Lower lobe of right lung (tissue), 2 donors: ENCODE results near the gene OPTC. TPM values are rescaled to one million over a fixed set of nuclear protein-coding genes. Genes with fewer than 3 reads are reported as not detected.

Source experiments
- ATAC-seq, 2 donors: fragments of 200-7000 bp; cut with Tn5 transposase; one replicate each; pipeline ENCODE4 v1.9.1; 2020 to 2022; ENCODE audit warnings: mild to moderate bottlenecking in 2 of 2, moderate library complexity in 2 of 2
- DNase-seq: peaks from one replicate; pipeline ENCODE4 v3.0.0-alpha.2; 2020
- H3K27ac ChIP-seq: fragments of 200-600 bp; one replicate; pipeline ENCODE4 v1.8.0; 2022
- H3K27me3 ChIP-seq: fragments of 200-600 bp; one replicate; pipeline ENCODE4 v1.8.0; 2022; ENCODE audit warnings: low read depth
- H3K36me3 ChIP-seq: fragments of 200-600 bp; one replicate; pipeline ENCODE4 v1.8.0; 2022; ENCODE audit warnings: mild to moderate bottlenecking
- H3K4me1 ChIP-seq: fragments of 200-600 bp; one replicate; pipeline ENCODE4 v1.8.0; 2022
- H3K4me3 ChIP-seq: fragments of 200-600 bp; one replicate; pipeline ENCODE4 v1.8.0; 2022; ENCODE audit warnings: mild to moderate bottlenecking
- H3K9me3 ChIP-seq: fragments of 200-600 bp; one replicate; pipeline ENCODE4 v1.8.0; 2022
- intact Hi-C: fragments of 100-400 bp; cut with DNase I; formaldehyde crosslinking; loops from one replicate; pipeline ENCODE4 v1.11.0; 2022
- total RNA-seq: library from RNA; stranded (reverse); fragmentation: NEBNext Ultra II Directional; extraction: Animal tissue kit (Norgen Biotek cat#: 25700); gene quantifications from one replicate; pipeline ENCODE4 v1.2.1, GENCODE V29; 2021
- TF ChIP-seq, protein P1 (sequence below): fragments of 200-600 bp; IDR thresholded peaks from one replicate; pipeline ENCODE4 v1.8.0; 2022; ENCODE audit warnings: antibody characterized with exemption, mild to moderate bottlenecking
- donor health status: DM: no; HTN: yes; CAD: no; lungs with severe emphysema.

The OPTC gene
- total RNA-seq, 1 donor from 2014 or later = not detected

DNA sequence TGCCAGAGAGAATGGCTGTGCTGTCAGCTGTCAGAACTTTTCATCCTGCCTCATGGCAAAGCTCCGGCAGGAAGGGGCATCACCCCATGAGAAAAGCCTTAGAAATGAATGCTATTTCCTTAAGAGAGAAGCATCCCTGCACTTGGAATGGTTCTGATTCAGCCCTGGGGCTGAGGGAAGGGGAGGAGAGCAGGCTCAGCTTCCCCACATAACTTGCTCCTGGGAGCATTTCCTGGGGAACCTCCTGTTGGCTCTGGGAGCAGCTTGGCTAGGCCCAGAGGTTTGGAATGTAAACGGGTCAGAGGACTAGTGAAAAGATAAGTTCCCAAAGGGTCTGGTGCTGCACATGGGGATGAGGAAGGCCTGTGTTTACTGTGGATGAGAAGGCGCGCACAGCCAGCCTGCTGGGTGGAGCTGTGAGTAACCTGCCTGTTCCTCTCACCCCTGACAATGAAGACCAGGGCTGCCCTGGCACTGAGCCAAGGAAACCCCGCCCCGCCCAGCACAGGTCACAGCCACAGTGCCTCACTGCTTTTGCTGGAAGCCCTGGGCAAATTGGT is 13.3 kb upstream of the OPTC start:
- peak; percentile 77 to 81 for ATAC-seq
- intact Hi-C loops = loop anchor here (10.0 kb wide), 1 partner anchor 136 kb away; no protein-coding TSS in a partner anchor
- Histone ChIP-seq H3K9me3 (no peaks in the 10 kb centered on the region), H3K4me1 (peaks cover 27% of the 10 kb centered on the region), H3K36me3 (peaks cover 6% of the 10 kb centered on the region), H3K27me3 (no peaks in the 10 kb centered on the region), H3K4me3 (peak overlapping the region; percentile 48), H3K27ac (peak overlapping the region; percentile 56)
- TF ChIP-seq, protein P1, sequence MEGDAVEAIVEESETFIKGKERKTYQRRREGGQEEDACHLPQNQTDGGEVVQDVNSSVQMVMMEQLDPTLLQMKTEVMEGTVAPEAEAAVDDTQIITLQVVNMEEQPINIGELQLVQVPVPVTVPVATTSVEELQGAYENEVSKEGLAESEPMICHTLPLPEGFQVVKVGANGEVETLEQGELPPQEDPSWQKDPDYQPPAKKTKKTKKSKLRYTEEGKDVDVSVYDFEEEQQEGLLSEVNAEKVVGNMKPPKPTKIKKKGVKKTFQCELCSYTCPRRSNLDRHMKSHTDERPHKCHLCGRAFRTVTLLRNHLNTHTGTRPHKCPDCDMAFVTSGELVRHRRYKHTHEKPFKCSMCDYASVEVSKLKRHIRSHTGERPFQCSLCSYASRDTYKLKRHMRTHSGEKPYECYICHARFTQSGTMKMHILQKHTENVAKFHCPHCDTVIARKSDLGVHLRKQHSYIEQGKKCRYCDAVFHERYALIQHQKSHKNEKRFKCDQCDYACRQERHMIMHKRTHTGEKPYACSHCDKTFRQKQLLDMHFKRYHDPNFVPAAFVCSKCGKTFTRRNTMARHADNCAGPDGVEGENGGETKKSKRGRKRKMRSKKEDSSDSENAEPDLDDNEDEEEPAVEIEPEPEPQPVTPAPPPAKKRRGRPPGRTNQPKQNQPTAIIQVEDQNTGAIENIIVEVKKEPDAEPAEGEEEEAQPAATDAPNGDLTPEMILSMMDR = no peak
- DNase-seq = peak; percentile 65

DNA sequence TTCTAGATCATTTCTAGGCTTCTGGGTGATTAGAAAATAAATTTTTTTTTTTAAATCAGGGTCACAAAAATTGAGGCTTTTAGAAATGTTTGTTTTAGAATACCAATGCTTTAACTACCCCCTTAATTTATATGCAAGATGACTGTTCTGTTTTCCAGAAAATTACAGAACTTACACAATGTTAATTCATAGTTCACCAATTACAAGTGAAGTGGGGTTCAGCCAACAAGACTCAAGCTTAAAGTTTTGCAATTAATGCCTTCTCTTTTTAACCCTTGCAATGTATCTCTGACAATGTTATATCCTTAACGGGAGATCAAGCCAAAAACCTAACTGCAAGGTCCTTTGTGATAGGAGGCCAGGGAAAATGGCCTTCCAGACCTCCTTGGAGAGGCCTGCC is 12.8 kb upstream of the OPTC start:
- peaks cover 27% of the 10 kb centered on the region for H3K4me1 ChIP-seq
- peak overlapping the region; percentile 56 for H3K27ac ChIP-seq
- H3K36me3 ChIP-seq = peaks cover 6% of the 10 kb centered on the region
- ATAC-seq (peak in 1 of 2 donors; percentile 24), DNase-seq (no peak)
- H3K9me3 ChIP-seq = no peaks in the 10 kb centered on the region
- H3K27me3 ChIP-seq = no peaks in the 10 kb centered on the region
- intact Hi-C loops = loop anchor here (10.0 kb wide), 1 partner anchor 136 kb away; no protein-coding TSS in a partner anchor
- TF ChIP-seq, protein P1 = no peak
- peak overlapping the region; percentile 48 for H3K4me3 ChIP-seq

DNA sequence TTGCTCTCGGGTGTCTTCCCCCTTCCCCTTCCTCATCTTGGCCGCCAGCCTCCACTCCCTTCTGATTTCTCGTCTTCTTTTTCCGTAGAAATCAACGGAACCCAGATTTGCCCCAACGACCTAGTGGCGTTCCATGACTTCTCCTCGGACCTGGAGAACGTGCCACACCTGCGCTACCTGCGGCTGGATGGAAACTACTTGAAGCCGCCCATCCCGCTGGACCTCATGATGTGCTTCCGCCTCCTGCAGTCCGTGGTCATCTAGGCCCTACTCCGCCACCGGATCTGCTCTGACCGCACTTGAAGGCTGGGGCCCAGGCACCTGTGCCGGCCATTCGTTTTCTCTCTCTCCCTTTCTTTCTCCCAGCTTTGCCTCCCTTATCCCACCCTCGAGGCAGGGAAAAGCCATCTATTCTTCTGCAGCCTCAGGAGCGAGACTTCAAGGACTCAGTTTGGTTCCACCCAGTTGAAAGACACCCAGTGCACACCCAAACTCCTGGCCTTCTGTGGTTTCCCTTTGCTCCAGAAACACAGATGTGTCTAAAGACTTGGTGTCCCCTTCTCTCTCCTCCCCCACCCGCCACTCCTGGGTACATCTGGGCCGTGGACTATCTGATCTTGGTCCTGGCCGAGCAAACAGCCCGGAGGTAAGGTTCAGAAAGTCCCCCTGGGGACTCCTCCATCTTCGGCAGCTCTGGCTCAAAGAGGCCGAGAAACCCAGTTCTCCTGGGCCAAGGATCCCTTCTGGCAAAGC is 7.2 kb upstream of the OPTC start:
- ATAC-seq (no peak), DNase-seq (no peak)
- TF ChIP-seq, protein P1 = no peak
- H3K27me3 ChIP-seq = no peaks in the 10 kb centered on the region
- H3K4me1 ChIP-seq = peaks cover 24% of the 10 kb centered on the region
- intact Hi-C loops = loop anchor here (10.0 kb wide), 1 partner anchor 142 kb away; no protein-coding TSS in a partner anchor
- peak overlapping the region; percentile 65 for H3K27ac ChIP-seq
- peaks cover 6% of the 10 kb centered on the region for H3K36me3 ChIP-seq
- peak overlapping the region; percentile 54 for H3K4me3 ChIP-seq
- no peaks in the 10 kb centered on the region for H3K9me3 ChIP-seq

DNA sequence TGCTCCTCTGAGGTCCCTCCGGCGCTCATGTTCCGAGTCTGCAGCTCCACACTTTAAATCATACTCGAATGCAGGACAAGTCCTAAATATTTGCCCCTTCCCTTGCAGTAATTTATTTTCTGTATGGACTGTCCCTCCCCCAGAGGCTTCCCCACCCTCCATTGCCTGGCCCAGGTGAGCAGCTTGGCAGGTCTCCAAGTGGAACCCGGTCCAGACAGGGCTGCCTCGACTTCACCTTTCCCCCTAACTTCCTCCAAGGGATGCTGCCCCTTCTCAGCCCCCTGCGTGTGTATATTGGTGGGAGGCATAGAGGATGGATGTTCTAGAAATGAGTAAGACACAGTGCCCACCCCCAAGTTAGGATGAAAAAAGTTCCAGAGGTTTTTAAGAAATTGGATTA is 5.4 kb upstream of the OPTC start:
- TF ChIP-seq, protein P1 = no peak
- DNase-seq (no peak), ATAC-seq (no peak)
- intact Hi-C loops = loop anchor here (10.0 kb wide), 1 partner anchor 144 kb away; no protein-coding TSS in a partner anchor
- Histone ChIP-seq H3K27me3 (no peaks in the 10 kb centered on the region), H3K4me1 (peaks cover 22% of the 10 kb centered on the region), H3K9me3 (no peaks in the 10 kb centered on the region), H3K27ac (no peak overlapping the region), H3K4me3 (no peak overlapping the region), H3K36me3 (peaks cover 6% of the 10 kb centered on the region)

DNA sequence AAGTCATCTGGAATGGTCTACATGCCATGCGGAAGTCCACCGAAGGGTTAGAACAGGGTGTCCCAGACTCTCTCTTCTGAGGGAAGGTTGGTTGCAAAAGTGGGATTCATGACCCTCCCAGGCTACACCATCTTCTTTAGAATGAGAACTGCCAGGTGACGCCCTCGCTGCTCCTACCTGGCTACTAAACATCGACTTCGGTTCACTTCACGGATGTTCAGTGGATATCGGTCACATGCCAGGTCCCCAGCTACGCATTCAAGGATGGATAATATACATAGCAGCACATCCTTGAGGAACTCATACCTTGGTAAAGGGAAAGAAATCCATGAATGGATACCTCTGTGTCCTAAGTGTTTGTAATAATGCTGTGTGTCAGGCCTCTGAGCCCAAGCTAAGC is 3.3 kb upstream of the OPTC start:
- H3K4me1 ChIP-seq = peaks cover 15% of the 10 kb centered on the region
- TF ChIP-seq, protein P1 = no peak
- H3K36me3 ChIP-seq = no peaks in the 10 kb centered on the region
- H3K27ac ChIP-seq = no peak overlapping the region
- H3K4me3 ChIP-seq = no peak overlapping the region
- no peak for ATAC-seq
- H3K9me3 ChIP-seq = no peaks in the 10 kb centered on the region
- DNase-seq = no peak
- intact Hi-C loops = no loop called here
- H3K27me3 ChIP-seq = no peaks in the 10 kb centered on the region
